A673 (cell line): ENCODE measurements around the gene OSBPL3. TPM values are rescaled to one million over a fixed set of nuclear protein-coding genes. Genes with fewer than 3 reads are reported as not detected.

Experiments
- BruUV-seq: library from RNA; stranded (reverse); fragments of 400-500 nt; replicated peaks from 2 replicates; lab custom pipeline; 2021; lab: Mats Ljungman, UMichigan
- CTCF ChIA-PET: fragments of 300-600 bp; sonication (Branson Sonifier 250); formaldehyde crosslinking; loops from one replicate; lab custom pipeline; 2022; ENCODE audit warnings: antibody characterized with exemption; lab: Charles Lee
- POLR2A ChIA-PET: fragments of 300-600 bp; sonication (Branson Sonifier 250); formaldehyde crosslinking; loops from one replicate; lab custom pipeline; 2022; ENCODE audit warnings: antibody characterized with exemption; ENCODE audit not compliant: low non-redundant PET; lab: Charles Lee
- DNase-seq: peaks from one replicate; pipeline ENCODE4 v3.0.0-alpha.2; 2015; ENCODE audit warnings: low spot score
- H3K27ac ChIP-seq: fragments of 200-600 bp; sonication (generic); 2 replicates; pipeline ENCODE4 v1.5.1; 2016; ENCODE audit warnings: mixed run types, low read depth, mild to moderate bottlenecking, mixed read lengths, antibody characterized with exemption, low read length; ENCODE audit not compliant: poor library complexity, severe bottlenecking
- H3K27me3 ChIP-seq: fragments of 200-600 bp; sonication (generic); replicated peaks from 2 replicates; pipeline ENCODE4 v1.6.1; 2017; ENCODE audit warnings: mixed run types, low read depth, mild to moderate bottlenecking, mixed read lengths, antibody characterized with exemption, low read length; ENCODE audit not compliant: insufficient read depth, poor library complexity
- H3K36me3 ChIP-seq: fragments of 200-600 bp; sonication (generic); 2 replicates; pipeline ENCODE4 v1.6.1; 2016; ENCODE audit warnings: mixed run types, mild to moderate bottlenecking, mixed read lengths, antibody characterized with exemption, low read length; ENCODE audit not compliant: insufficient read depth, poor library complexity, severe bottlenecking
- H3K4me1 ChIP-seq: fragments of 200-600 bp; sonication (generic); 2 replicates; pipeline ENCODE4 v1.6.1; 2017; ENCODE audit warnings: mixed run types, mild to moderate bottlenecking, mixed read lengths, antibody characterized with exemption, low read length; ENCODE audit not compliant: insufficient read depth, poor library complexity, severe bottlenecking
- H3K4me3 ChIP-seq: fragments of 200-600 bp; sonication (generic); 2 replicates; pipeline ENCODE4 v1.5.1; 2016; ENCODE audit warnings: low read depth, mixed run types, mild to moderate bottlenecking, mixed read lengths, low read length; ENCODE audit not compliant: poor library complexity, severe bottlenecking
- H3K9me3 ChIP-seq: fragments of 200-600 bp; sonication (generic); 2 replicates; pipeline ENCODE4 v1.6.1; 2016; ENCODE audit warnings: mixed run types, low read depth, mild to moderate bottlenecking, mixed read lengths, antibody characterized with exemption, low read length; ENCODE audit not compliant: poor library complexity, severe bottlenecking
- CTCF ChIP-seq: fragments of 300-800, 200-600 bp; sonication (generic); conservative IDR thresholded peaks from 2 replicates; pipeline ENCODE4 v1.5.1; 2017; ENCODE audit warnings: low read depth, mild to moderate bottlenecking, antibody characterized with exemption, low read length, moderate library complexity, mixed read lengths
- EZH2 ChIP-seq: fragments of 200-600 bp; sonication (generic); IDR thresholded peaks from 2 replicates; pipeline ENCODE4 v1.6.1; 2017; ENCODE audit warnings: borderline replicate concordance, low read depth, mild to moderate bottlenecking, mixed read lengths, antibody characterized with exemption, low read length; ENCODE audit not compliant: poor library complexity, severe bottlenecking
- intact Hi-C: fragments of 100-400 bp; cut with micrococcal nuclease; formaldehyde crosslinking; loops from one replicate; pipeline ENCODE4 v1.10.0; 2022; ENCODE audit not compliant: unreplicated experiment
- total RNA-seq: library from RNA; stranded (reverse); gene quantifications from 2 replicates; pipeline ENCODE4 v1.2.3, GENCODE V29; 2021

OSBPL3 gene
- total RNA-seq, 1 experiment from 2014 or later, result 21.4 TPM

GRCh38 chr7:24952464-24952863 is 27.5 kb downstream of the OSBPL3 start:
- TF ChIP-seq CTCF (no peak), EZH2 (no peak)
- DNase-seq, result no peak
- Histone ChIP-seq H3K9me3 (no peaks in the 10 kb centered on the region), H3K27me3 (no peaks in the 10 kb centered on the region), H3K4me1 (no peaks in the 10 kb centered on the region), H3K36me3 (no peaks in the 10 kb centered on the region), H3K4me3 (no peak overlapping the region), H3K27ac (no peak overlapping the region)
- no TSS peak for BruUV-seq
- CTCF ChIA-PET, result no interaction called here
- POLR2A ChIA-PET, result no interaction called here
- intact Hi-C loops, result no loop called here

GRCh38 chr7:24951441-24951980 is 28.5 kb downstream of the OSBPL3 start:
- H3K27ac ChIP-seq, result no peak overlapping the region
- intact Hi-C loops, result no loop called here
- no peaks in the 10 kb centered on the region for H3K36me3 ChIP-seq
- CTCF ChIA-PET, result no interaction called here
- no TSS peak for BruUV-seq
- POLR2A ChIA-PET, result no interaction called here
- no peak for TF ChIP-seq CTCF
- TF ChIP-seq EZH2, result no peak
- H3K27me3 ChIP-seq, result no peaks in the 10 kb centered on the region
- H3K4me3 ChIP-seq, result no peak overlapping the region
- H3K4me1 ChIP-seq, result no peaks in the 10 kb centered on the region
- H3K9me3 ChIP-seq, result no peaks in the 10 kb centered on the region
- no peak for DNase-seq

GRCh38 chr7:24949884-24950283 is 30.1 kb downstream of the OSBPL3 start:
- ChIA-PET CTCF (no interaction called here), POLR2A (no interaction called here)
- H3K4me3 ChIP-seq, result no peak overlapping the region

More at GRCh38 chr7:24949884-24950283, 30.1 kb downstream of the OSBPL3 start:
- Histone ChIP-seq H3K27me3 (no peaks in the 10 kb centered on the region), H3K36me3 (no peaks in the 10 kb centered on the region), H3K4me1 (no peaks in the 10 kb centered on the region), H3K9me3 (no peaks in the 10 kb centered on the region), H3K27ac (no peak overlapping the region)
- no peak for DNase-seq
- no TSS peak for BruUV-seq
- intact Hi-C loops, result no loop called here
- TF ChIP-seq EZH2, result no peak
- no peak for TF ChIP-seq CTCF
